HG03521 (cell line): ENCODE results near the gene RTEL1.

Experiments
- ATAC-seq: cut with Tn5 transposase; IDR thresholded peaks from one replicate; pipeline ENCODE4 v1.9.1; 2021; ENCODE audit warnings: mild to moderate bottlenecking, moderate library complexity; ENCODE audit not compliant: unreplicated experiment

RTEL1 gene

DNA sequence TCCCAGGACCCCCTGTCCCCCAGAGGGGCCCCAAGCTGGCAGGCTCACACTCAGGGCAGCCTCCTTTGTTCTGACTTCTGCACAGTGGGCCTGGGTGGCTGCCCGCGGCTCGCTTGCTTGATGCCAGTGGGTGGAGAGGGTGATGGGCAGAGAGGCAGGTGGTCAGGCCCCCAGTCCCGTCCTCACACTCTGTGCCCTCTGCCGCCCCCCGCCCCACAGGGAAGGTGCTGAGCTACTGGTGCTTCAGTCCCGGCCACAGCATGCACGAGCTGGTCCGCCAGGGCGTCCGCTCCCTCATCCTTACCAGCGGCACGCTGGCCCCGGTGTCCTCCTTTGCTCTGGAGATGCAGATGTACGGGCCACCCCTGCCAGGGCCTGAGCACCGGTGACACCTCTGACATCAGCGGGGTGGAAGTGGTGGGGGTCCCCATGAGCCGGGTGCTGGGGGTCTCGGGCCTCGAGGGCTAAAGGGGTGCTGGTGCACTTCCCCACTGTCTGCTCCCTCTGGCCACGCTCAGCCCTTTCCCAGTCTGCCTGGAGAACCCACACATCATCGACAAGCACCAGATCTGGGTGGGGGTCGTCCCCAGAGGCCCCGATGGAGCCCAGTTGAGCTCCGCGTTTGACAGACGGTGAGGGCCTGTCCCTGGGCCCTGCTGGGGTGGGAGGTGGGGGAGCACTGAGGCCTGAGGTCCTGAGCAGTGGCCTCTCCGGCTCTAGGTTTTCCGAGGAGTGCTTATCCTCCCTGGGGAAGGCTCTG lies 29.5 kb downstream of the RTEL1 start:
- ATAC-seq = no peak

DNA sequence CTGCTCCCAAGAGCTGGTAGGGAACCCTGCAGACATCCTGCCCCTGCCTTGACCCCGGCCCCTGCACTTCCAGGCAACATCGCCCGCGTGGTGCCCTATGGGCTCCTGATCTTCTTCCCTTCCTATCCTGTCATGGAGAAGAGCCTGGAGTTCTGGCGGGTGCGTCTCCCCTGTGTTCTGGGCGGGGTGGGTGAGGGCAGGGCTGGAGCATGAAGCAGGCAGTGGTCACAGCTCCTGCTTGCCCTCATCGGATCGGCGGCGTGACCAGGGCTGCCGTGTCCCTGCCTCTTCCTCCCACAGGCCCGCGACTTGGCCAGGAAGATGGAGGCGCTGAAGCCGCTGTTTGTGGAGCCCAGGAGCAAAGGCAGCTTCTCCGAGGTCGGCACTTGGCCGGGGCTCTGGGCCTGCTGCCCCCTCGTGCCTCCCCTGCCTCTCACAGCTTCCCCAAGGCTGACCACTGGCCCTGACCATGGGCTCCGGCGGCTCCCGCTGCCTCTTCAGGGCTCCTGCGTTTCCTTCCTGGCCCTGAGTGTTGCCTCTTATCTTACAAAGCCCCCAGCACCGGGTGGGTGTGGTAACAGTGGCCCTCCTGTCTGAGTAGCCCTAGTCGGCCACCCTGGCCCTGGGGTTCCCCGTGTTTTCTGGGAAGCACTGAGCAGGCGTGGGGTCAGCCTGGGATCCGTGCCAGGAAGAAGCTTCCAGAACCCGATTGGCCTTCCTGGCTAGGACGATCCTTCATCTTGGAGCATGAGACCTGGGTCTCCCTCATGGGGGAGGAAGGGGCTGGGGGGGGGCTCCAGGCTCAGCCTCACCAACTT lies 30.3 kb downstream of the RTEL1 start:
- ATAC-seq = no peak

- ATAC-seq = no peak
Observed at GRCh38 chr20:63689046-63690002, 31.2 kb downstream of the RTEL1 start.

- ATAC-seq = no peak
Observed at GRCh38 chr20:63690003-63690897, 32.1 kb downstream of the RTEL1 start.

DNA sequence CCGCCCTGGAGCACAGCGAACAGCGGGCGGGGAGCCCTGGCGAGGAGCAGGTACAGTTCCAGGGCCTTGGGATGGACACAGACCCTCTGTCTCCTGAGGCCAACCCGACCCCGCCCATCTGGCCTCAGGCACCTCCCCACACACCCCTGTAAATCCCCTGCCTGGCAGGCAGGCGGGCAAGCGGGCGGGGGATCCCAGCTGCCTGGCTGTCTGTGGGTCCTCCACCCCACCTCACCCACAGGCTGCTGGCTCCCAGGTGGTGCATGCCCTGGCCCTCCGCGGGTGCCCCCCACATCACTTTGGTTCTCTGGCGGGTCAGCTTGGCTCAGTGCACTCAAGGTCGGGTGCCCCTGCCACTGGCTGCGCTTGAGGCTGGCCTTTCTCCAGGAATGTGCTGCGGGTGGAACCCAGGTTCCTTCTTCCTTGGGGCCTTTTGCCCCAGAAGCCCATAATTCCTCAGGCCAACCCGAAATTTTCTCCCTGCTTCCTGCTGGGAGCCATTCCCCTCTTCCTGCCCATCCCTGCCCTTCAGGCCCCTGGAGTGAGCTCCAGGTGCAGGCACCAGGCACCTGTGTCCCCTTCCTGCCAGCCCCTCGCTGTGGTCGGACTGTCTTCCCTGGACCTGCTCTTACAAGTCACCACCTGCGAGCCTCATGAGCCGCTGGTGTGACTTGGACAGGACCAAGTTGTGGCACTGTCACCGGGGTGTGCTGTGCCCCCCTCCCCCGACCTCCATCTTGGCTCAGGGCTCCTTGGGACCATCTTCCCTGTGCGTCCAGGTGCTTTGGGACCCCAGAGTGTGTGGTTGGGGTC lies 33.0 kb downstream of the RTEL1 start:
- ATAC-seq = no peak

DNA sequence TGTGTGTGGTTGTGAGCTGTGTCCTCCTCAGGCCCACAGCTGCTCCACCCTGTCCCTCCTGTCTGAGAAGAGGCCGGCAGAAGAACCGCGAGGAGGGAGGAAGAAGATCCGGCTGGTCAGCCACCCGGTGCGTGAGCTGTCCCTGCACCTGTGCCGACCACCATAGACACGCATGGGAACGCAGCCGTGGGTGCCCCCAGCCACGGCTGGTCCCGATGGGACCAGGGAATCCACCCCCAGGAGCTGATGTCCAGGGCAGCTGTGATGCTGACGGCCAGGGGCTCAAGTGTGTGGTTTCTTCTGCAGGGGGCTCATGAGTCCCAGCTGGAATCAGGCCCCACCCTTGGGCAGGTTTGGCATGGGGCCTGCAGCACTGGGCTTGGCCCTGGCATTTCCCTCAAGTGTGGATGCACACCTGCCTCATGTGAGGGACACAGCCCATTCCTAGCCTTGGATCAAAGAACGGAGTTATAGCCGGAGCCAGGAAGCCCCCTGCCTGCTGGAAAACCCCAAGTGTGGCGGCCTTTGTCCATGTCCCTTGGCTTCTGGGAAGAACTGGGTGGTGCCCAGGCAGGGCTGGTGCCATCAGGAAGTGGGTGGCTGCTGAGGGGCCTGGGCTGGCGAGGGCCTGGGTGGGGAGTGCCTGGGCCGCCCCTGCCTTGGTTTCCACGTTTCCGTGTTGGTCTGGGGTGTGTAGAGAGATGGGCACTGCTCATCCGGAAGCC lies 33.8 kb downstream of the RTEL1 start:
- no peak for ATAC-seq

DNA sequence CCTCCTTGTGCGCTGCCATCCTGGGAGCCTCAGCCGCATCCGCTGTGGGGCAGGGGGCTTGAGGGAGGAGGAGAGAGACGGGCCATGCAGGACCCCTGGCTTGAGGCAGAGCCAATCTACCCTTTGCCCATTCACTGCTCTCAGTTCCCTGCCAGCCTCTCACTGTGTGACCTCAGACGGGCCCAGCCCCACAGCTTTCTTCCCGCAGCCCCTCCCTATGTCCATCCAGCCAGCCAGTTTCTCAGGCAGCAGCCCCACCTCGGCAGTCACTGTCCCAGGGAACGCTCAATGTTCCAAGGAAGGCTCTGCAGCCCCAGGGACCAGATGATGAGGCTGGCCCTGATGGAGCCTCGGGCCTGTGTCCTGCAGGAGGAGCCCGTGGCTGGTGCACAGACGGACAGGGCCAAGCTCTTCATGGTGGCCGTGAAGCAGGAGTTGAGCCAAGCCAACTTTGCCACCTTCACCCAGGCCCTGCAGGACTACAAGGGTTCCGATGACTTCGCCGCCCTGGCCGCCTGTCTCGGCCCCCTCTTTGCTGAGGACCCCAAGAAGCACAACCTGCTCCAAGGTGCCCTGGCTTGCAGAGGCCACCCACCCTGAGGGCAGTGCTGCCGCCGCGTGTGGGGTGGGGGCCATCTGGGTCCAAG lies 34.4 kb downstream of the RTEL1 start:
- ATAC-seq = no peak

GRCh38 chr20:63693083-63693732 lies 35.1 kb downstream of the RTEL1 start:
- no peak for ATAC-seq

DNA sequence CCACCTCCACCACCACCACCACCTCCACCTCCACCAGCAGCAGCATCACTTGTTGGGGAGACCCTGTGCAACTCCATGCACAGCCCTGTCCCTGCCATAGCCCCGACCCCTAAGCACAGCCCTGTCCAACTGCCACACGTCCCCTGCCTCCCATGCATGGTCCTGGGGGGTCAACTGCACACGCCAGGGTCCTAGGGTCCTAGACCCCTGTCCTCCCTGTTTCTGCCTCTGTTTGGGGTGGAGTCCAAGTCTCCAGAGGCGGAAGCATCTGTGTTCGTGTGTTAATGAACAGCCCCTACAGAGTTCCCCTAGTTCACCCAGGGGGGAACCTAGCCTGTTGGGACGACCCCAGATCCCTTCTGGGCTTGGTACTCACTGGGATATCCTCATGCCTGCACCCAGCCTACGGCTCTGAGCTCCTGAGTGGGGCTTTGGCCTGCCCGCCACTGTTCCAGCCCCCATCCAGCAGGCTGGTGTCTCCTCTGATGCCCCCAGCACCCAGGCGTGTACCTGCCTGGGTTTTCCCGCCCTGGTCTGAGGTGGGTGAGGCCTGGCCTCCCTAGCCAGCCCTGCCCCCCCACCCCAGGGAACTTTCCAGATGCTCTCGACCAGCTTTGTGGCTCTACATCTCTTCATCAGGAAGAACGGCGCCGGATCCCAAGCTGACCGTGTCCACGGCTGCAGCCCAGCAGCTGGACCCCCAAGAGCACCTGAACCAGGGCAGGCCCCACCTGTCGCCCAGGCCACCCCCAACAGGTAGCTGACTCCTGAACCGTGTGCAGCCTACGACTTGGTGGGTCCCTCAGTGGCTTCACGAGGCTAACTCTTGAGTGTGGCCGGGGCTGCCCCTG lies 35.8 kb downstream of the RTEL1 start:
- no peak for ATAC-seq

GRCh38 chr20:63694584-63695423 lies 36.7 kb downstream of the RTEL1 start:
- no peak for ATAC-seq

GRCh38 chr20:63695424-63696305 lies 37.6 kb downstream of the RTEL1 start:
- no peak for ATAC-seq

- ATAC-seq = no peak
Observed at GRCh38 chr20:63696306-63696627, 38.2 kb downstream of the RTEL1 start.

DNA sequence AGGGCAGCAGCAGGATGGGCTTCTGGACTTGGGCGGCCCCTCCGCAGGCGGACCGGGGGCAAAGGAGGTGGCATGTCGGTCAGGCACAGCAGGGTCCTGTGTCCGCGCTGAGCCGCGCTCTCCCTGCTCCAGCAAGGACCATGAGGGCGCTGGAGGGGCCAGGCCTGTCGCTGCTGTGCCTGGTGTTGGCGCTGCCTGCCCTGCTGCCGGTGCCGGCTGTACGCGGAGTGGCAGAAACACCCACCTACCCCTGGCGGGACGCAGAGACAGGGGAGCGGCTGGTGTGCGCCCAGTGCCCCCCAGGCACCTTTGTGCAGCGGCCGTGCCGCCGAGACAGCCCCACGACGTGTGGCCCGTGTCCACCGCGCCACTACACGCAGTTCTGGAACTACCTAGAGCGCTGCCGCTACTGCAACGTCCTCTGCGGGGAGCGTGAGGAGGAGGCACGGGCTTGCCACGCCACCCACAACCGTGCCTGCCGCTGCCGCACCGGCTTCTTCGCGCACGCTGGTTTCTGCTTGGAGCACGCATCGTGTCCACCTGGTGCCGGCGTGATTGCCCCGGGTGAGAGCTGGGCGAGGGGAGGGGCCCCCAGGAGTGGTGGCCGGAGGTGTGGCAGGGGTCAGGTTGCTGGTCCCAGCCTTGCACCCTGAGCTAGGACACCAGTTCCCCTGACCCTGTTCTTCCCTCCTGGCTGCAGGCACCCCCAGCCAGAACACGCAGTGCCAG lies 38.7 kb downstream of the RTEL1 start, which contains the start of gene TNFRSF6B:
TSS of gene TNFRSF6B (plus strand) at position 25 of the 729 bp plus-strand sequence. CDS start at position 141, 116 bp downstream.
- no peak for ATAC-seq

DNA sequence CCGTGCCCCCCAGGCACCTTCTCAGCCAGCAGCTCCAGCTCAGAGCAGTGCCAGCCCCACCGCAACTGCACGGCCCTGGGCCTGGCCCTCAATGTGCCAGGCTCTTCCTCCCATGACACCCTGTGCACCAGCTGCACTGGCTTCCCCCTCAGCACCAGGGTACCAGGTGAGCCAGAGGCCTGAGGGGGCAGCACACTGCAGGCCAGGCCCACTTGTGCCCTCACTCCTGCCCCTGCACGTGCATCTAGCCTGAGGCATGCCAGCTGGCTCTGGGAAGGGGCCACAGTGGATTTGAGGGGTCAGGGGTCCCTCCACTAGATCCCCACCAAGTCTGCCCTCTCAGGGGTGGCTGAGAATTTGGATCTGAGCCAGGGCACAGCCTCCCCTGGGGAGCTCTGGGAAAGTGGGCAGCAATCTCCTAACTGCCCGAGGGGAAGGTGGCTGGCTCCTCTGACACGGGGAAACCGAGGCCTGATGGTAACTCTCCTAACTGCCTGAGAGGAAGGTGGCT lies 39.3 kb downstream of the RTEL1 start:
- no peak for ATAC-seq
